MM.1S (cell line): ENCODE measurements around the gene KLRD1.

Source experiments
- CTCF ChIP-seq: fragments of 300-600 bp; sonication (generic); IDR thresholded peaks from 2 replicates; pipeline ENCODE4 v1.5.1; 2016; ENCODE audit warnings: antibody characterized with exemption, low read length, mixed read lengths
- EZH2 ChIP-seq: fragments of 300-600 bp; sonication (generic); optimal IDR thresholded peaks from 2 replicates; pipeline ENCODE3; 2017; ENCODE audit warnings: low read depth, mild to moderate bottlenecking, antibody characterized with exemption, low read length, mixed read lengths
- EZH2phosphoT487 ChIP-seq: fragments of 300-600 bp; sonication (generic); IDR thresholded peaks from 2 replicates; pipeline ENCODE4 v1.6.1; 2018; ENCODE audit warnings: antibody characterized with exemption, low read length

- no peak for TF ChIP-seq EZH2
- no peak for TF ChIP-seq CTCF
- TF ChIP-seq EZH2phosphoT487 = no peak
Observed at GRCh38 chr12:10358131-10358530, 50.5 kb downstream of the KLRD1 start.
